Body of pancreas (tissue), 4 donors: ENCODE data around the gene DIPK1A. TPM values are rescaled to one million over a fixed set of nuclear protein-coding genes. Genes with fewer than 3 reads are reported as not detected.

ENCODE experiments used
- ATAC-seq: fragments of 150-250 bp; one replicate; pipeline ENCODE4 v1.9.1; 2016
- DNase-seq, 4 donors: peaks; one replicate each; pipeline ENCODE4 v3.0.0-alpha.2; 2019
- H3K27ac ChIP-seq, 4 donors: fragments of 200-600 bp; sonication (generic); 1 replicate in 3 of 4; 2 replicates in 1 of 4; pipeline versions ENCODE4 v1.5.1 to v1.6.1; 2016 to 2019; ENCODE audit warnings: mild to moderate bottlenecking in 1 of 4, mixed read lengths in 1 of 4, moderate library complexity in 1 of 4
- H3K27me3 ChIP-seq, 2 donors: fragments of 200-600 bp; sonication (generic); one replicate each; pipeline ENCODE4 v1.6.0; 2016; ENCODE audit warnings: mild to moderate bottlenecking in 1 of 2
- H3K36me3 ChIP-seq, 2 donors: fragments of 200-600 bp; sonication (generic); replicated peaks in 1 of 2; 2 replicates each; pipeline ENCODE4 v1.5.1; 2016; ENCODE audit warnings: low read depth in 2 of 2; ENCODE audit not compliant: insufficient read depth in 1 of 2
- H3K4me1 ChIP-seq: fragments of 200-600 bp; sonication (generic); one replicate; pipeline ENCODE4 v1.6.0; 2016
- H3K4me3 ChIP-seq, 2 donors: fragments of 200-600 bp; sonication (generic); 1 replicate in 1 of 2; 2 replicates in 1 of 2; pipeline ENCODE4 v1.5.1; 2016 to 2019
- H3K9me3 ChIP-seq, 3 donors: fragments of 200-600 bp; sonication (generic); 1 replicate in 2 of 3; 2 replicates in 1 of 3; pipeline ENCODE4 v1.5.1; 2016
- CTCF ChIP-seq, 7 experiments: fragments of 450-650 bp in 4 of 7; fragments of 200-600 bp in 3 of 7; sonication (generic) in 3 of 7; IDR thresholded peaks; one replicate each; pipeline ENCODE4 v1.5.1; 2016 to 2019; ENCODE audit warnings: antibody characterized with exemption in 7 of 7
- POLR2A ChIP-seq, 3 donors: fragments of 450-650 bp; IDR thresholded peaks; one replicate each; pipeline ENCODE4 v1.6.1; 2016; ENCODE audit warnings: antibody characterized with exemption in 3 of 3, mild to moderate bottlenecking in 2 of 3
- WGBS, 2 donors: methylation state at CpG; one replicate each; pipeline ENCODE4 v1.1.5; 2017; 5-methylcytosine and 5-hydroxymethylcytosine counted together
- intact Hi-C: fragments of 100-400 bp; cut with DNase I; formaldehyde crosslinking; loops from one replicate; pipeline ENCODE4 v1.15.1; 2023
- total RNA-seq, 2 donors: library from RNA; depleted of rRNA; stranded (reverse); fragments of >200 nt; gene quantifications; one replicate each; pipeline ENCODE4 v1.1.0, GENCODE V29; 2016

The DIPK1A gene
- total RNA-seq, 2 donors from 2014 or later, result 3.9 to 8.2 TPM

GRCh38 chr1:92929461-92929860 lies 31.8 kb downstream of the DIPK1A start:
- no peaks in the 10 kb centered on the region for H3K9me3 ChIP-seq
- H3K4me1 ChIP-seq, result peaks cover 11% of the 10 kb centered on the region
- TF ChIP-seq POLR2A (IDR thresholded peaks at IDR 0.05), result no peak
- no peak for TF ChIP-seq CTCF (IDR thresholded peaks at IDR 0.05)
- no peak for DNase-seq
- no peak for ATAC-seq
- H3K27ac ChIP-seq, result no peak overlapping the region
- 14 to 41% methylated on average over 1 of the region's 1 CpG for WGBS, 2 donors
- H3K36me3 ChIP-seq, result no peaks in the 10 kb centered on the region
- intact Hi-C loops, result no loop called here
- no peaks in the 10 kb centered on the region for H3K27me3 ChIP-seq
- H3K4me3 ChIP-seq, result no peak overlapping the region

GRCh38 chr1:92927870-92928269 lies 33.4 kb downstream of the DIPK1A start:
- ATAC-seq, result no peak
- DNase-seq, result no peak
- no peaks in the 10 kb centered on the region for H3K4me1 ChIP-seq
- no peaks in the 10 kb centered on the region for H3K27me3 ChIP-seq
- H3K9me3 ChIP-seq, result no peaks in the 10 kb centered on the region
- intact Hi-C loops, result no loop called here
- TF ChIP-seq POLR2A (IDR thresholded peaks at IDR 0.05) (no peak), CTCF (IDR thresholded peaks at IDR 0.05) (no peak)
- H3K36me3 ChIP-seq, result no peaks in the 10 kb centered on the region
- no peak overlapping the region for H3K4me3 ChIP-seq
- no peak overlapping the region for H3K27ac ChIP-seq

- Histone ChIP-seq H3K4me3 (no peak overlapping the region), H3K4me1 (no peaks in the 10 kb centered on the region), H3K27me3 (no peaks in the 10 kb centered on the region), H3K9me3 (no peaks in the 10 kb centered on the region), H3K27ac (no peak overlapping the region), H3K36me3 (no peaks in the 10 kb centered on the region)
- DNase-seq (no peak), ATAC-seq (no peak)
- 83 to 100% methylated on average over 1 of the region's 1 CpG for WGBS, 2 donors
- TF ChIP-seq POLR2A (IDR thresholded peaks at IDR 0.05) (no peak), CTCF (IDR thresholded peaks at IDR 0.05) (no peak)
- intact Hi-C loops, result no loop called here
These were observed 34.4 kb downstream of the DIPK1A start for GRCh38 chr1:92926873-92927272.

GRCh38 chr1:92924501-92924900 lies 36.8 kb downstream of the DIPK1A start:
- no peak overlapping the region for H3K4me3 ChIP-seq
- no peaks in the 10 kb centered on the region for H3K9me3 ChIP-seq
- no peak for DNase-seq
- no peak for TF ChIP-seq POLR2A (IDR thresholded peaks at IDR 0.05)
- intact Hi-C loops, result no loop called here
- no peaks in the 10 kb centered on the region for H3K4me1 ChIP-seq
- no peaks in the 10 kb centered on the region for H3K36me3 ChIP-seq
- H3K27me3 ChIP-seq, result no peaks in the 10 kb centered on the region
- ATAC-seq, result no peak
- WGBS, 2 donors, result 89 to 93% methylated on average over 9 of the region's 9 CpGs
- H3K27ac ChIP-seq, result no peak overlapping the region

- Histone ChIP-seq H3K4me1 (no peaks in the 10 kb centered on the region), H3K27ac (no peak overlapping the region), H3K9me3 (no peaks in the 10 kb centered on the region), H3K4me3 (no peak overlapping the region), H3K27me3 (no peaks in the 10 kb centered on the region), H3K36me3 (no peaks in the 10 kb centered on the region)
- intact Hi-C loops, result no loop called here
- TF ChIP-seq CTCF (IDR thresholded peaks at IDR 0.05) (no peak), POLR2A (IDR thresholded peaks at IDR 0.05) (no peak)
- no peak for ATAC-seq
- 79 to 81% methylated on average over 4 of the region's 4 CpGs for WGBS, 2 donors
- no peak for DNase-seq
These were observed 37.6 kb downstream of the DIPK1A start for GRCh38 chr1:92923664-92924063.
